GM12801 (cell line): ENCODE data around the gene FAM20C.

Experiments
- CTCF ChIP-seq: IDR thresholded peaks from one replicate; pipeline ENCODE4 v1.5.1; 2011; ENCODE audit warnings: control low read depth; ENCODE audit not compliant: insufficient read length; ENCODE audit errors: extremely low read depth

Gene FAM20C

GRCh38 chr7:171912-172515 is 20.4 kb upstream of the FAM20C start:
- no peak for TF ChIP-seq CTCF

- no peak for TF ChIP-seq CTCF
These were observed 19.0 kb upstream of the FAM20C start for GRCh38 chr7:173209-173918.

- TF ChIP-seq CTCF, result no peak
These were observed 17.7 kb upstream of the FAM20C start for GRCh38 chr7:174716-175115.

GRCh38 chr7:175955-176354 is 16.4 kb upstream of the FAM20C start:
- TF ChIP-seq CTCF, result no peak

GRCh38 chr7:176381-176780 is 16.0 kb upstream of the FAM20C start:
- TF ChIP-seq CTCF, result no peak

GRCh38 chr7:176786-177459 is 15.4 kb upstream of the FAM20C start:
- no peak for TF ChIP-seq CTCF

- no peak for TF ChIP-seq CTCF
These were observed 13.9 kb upstream of the FAM20C start for GRCh38 chr7:178444-178843.
